Uterus (tissue), 2 donors: ENCODE measurements around the gene ZDHHC11B.
"Not testable (repeated sequence)": the region's sequence is repeated elsewhere in the genome, so short reads cannot be mapped to it uniquely, and the experiment has no call there.

Experiments
- CTCF ChIP-seq, 4 experiments: fragments of 200-600 bp in 2 of 4; fragments of 450-650 bp in 2 of 4; sonication (generic) in 2 of 4; IDR thresholded peaks; one replicate each; pipeline ENCODE4 v1.5.1; 2016 to 2019; ENCODE audit warnings: antibody characterized with exemption in 4 of 4, mild to moderate bottlenecking in 2 of 4, moderate library complexity in 1 of 4
- POLR2A ChIP-seq, 2 donors: fragments of 450-650 bp; IDR thresholded peaks; one replicate each; pipeline ENCODE4 v1.6.1; 2016; ENCODE audit warnings: antibody characterized with exemption in 2 of 2, mild to moderate bottlenecking in 1 of 2, moderate library complexity in 1 of 2

GRCh38 chr5:682651-683358 lies 101.7 kb downstream of the ZDHHC11B start:
- TF ChIP-seq CTCF, POLR2A (IDR thresholded peaks at IDR 0.05): not testable (repeated sequence)
